Measurements from ENCODE around the gene NME9. TPM values are rescaled to one million over a fixed set of nuclear protein-coding genes. Genes with fewer than 3 reads are reported as not detected.

NME9 gene
- total and polyA plus RNA-seq, 8 donors: 1.8 to 5.9 (median 3.6) TPM; not detected in 1

- DNase-seq (no peak), ATAC-seq (no peak)
- Histone ChIP-seq H3K36me3 (no peaks in the 10 kb centered on the region), H3K9me3 (no peaks in the 10 kb centered on the region), H3K27ac (no peak overlapping the region), H3K27me3 (no peaks in the 10 kb centered on the region), H3K4me3 (no peak overlapping the region), H3K4me1 (peaks cover 7 to 12% of the 10 kb centered on the region in 2 donors)
- TF ChIP-seq CTCF (IDR thresholded peaks at IDR 0.05): no peak
- intact Hi-C loops (cut with DNase I): no loop called here
Observed at GRCh38 chr3:138376663-138377062, 47.0 kb upstream of the NME9 start.

GRCh38 chr3:138375447-138375846 lies 45.8 kb upstream of the NME9 start:
- intact Hi-C loops (cut with DNase I): no loop called here
- Histone ChIP-seq H3K27me3 (no peaks in the 10 kb centered on the region), H3K4me1 (peaks cover 0 to 8% of the 10 kb centered on the region in 2 donors), H3K27ac (no peak overlapping the region), H3K36me3 (no peaks in the 10 kb centered on the region), H3K9me3 (no peaks in the 10 kb centered on the region), H3K4me3 (no peak overlapping the region)
- no peak for TF ChIP-seq CTCF (IDR thresholded peaks at IDR 0.05)
- DNase-seq (no peak), ATAC-seq (no peak)

GRCh38 chr3:138374573-138375134 lies 45.0 kb upstream of the NME9 start:
- intact Hi-C loops (cut with DNase I): no loop called here
- peaks cover 0 to 12% of the 10 kb centered on the region in 2 donors for H3K4me1 ChIP-seq
- no peak for TF ChIP-seq CTCF (IDR thresholded peaks at IDR 0.05)
- no peak for DNase-seq
- H3K36me3 ChIP-seq: no peaks in the 10 kb centered on the region
- H3K4me3 ChIP-seq: no peak overlapping the region
- H3K27ac ChIP-seq: no peak overlapping the region
- no peaks in the 10 kb centered on the region for H3K27me3 ChIP-seq
- no peak for ATAC-seq
- H3K9me3 ChIP-seq: no peaks in the 10 kb centered on the region

GRCh38 chr3:138373736-138374094 lies 44.1 kb upstream of the NME9 start:
- TF ChIP-seq CTCF (IDR thresholded peaks at IDR 0.05): no peak
- ATAC-seq: no peak
- H3K9me3 ChIP-seq: no peaks in the 10 kb centered on the region
- H3K4me3 ChIP-seq: no peak overlapping the region
- intact Hi-C loops (cut with DNase I): no loop called here
- no peak overlapping the region for H3K27ac ChIP-seq
- H3K27me3 ChIP-seq: no peaks in the 10 kb centered on the region
- DNase-seq: no peak
- peaks cover 0 to 12% of the 10 kb centered on the region in 2 donors for H3K4me1 ChIP-seq
- H3K36me3 ChIP-seq: no peaks in the 10 kb centered on the region

GRCh38 chr3:138373087-138373735 lies 43.6 kb upstream of the NME9 start:
- H3K27ac ChIP-seq: no peak overlapping the region

More at GRCh38 chr3:138373087-138373735, 43.6 kb upstream of the NME9 start:
- ATAC-seq (no peak), DNase-seq (no peak)
- Histone ChIP-seq H3K36me3 (no peaks in the 10 kb centered on the region), H3K4me3 (no peak overlapping the region), H3K9me3 (no peaks in the 10 kb centered on the region), H3K27me3 (no peaks in the 10 kb centered on the region), H3K4me1 (peaks cover 0 to 14% of the 10 kb centered on the region in 2 donors)
- no peak for TF ChIP-seq CTCF (IDR thresholded peaks at IDR 0.05)
- intact Hi-C loops (cut with DNase I): no loop called here

Measured in left lung (tissue), 10 donors.